Lower leg skin (tissue), 3 donors: Measurements from ENCODE around the gene NUP50.

Experiments
- POLR2A ChIP-seq, 2 donors: fragments of 450-650 bp; IDR thresholded peaks; one replicate each; pipeline ENCODE4 v1.6.1; 2016 to 2017; ENCODE audit warnings: antibody characterized with exemption in 2 of 2, mild to moderate bottlenecking in 1 of 2, moderate library complexity in 1 of 2
- TF ChIP-seq, protein P1 (sequence below), 3 donors: fragments of 450-650 bp; IDR thresholded peaks; one replicate each; pipeline ENCODE4 v1.5.1; 2016; ENCODE audit warnings: antibody characterized with exemption in 3 of 3, mild to moderate bottlenecking in 3 of 3, moderate library complexity in 2 of 3

DNA sequence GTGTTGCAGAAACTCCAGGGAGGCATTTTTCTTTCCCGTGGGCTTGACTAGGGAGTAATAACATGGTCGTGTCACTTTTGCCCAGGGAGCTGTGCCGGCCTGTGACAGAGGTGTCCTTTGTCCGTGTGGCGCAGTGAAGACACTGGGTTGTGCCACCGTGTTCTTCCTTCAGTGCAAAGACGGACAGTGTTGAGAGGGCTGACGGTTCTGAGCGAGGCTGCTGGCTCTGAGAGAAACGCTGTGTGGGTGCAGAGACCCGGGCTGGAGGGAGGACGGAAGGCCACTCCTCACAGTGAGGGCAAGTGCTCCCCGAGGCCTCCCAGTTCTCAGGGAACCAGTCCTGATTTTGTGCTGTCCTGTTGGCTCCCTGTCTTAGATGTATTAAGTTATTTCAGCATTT, 20.2 kb downstream of the NUP50 start:
- TF ChIP-seq, protein P1, sequence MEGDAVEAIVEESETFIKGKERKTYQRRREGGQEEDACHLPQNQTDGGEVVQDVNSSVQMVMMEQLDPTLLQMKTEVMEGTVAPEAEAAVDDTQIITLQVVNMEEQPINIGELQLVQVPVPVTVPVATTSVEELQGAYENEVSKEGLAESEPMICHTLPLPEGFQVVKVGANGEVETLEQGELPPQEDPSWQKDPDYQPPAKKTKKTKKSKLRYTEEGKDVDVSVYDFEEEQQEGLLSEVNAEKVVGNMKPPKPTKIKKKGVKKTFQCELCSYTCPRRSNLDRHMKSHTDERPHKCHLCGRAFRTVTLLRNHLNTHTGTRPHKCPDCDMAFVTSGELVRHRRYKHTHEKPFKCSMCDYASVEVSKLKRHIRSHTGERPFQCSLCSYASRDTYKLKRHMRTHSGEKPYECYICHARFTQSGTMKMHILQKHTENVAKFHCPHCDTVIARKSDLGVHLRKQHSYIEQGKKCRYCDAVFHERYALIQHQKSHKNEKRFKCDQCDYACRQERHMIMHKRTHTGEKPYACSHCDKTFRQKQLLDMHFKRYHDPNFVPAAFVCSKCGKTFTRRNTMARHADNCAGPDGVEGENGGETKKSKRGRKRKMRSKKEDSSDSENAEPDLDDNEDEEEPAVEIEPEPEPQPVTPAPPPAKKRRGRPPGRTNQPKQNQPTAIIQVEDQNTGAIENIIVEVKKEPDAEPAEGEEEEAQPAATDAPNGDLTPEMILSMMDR (IDR thresholded peaks at IDR 0.05) = no peak
- no peak for TF ChIP-seq POLR2A (IDR thresholded peaks at IDR 0.05)
